ENCODE data around the gene HS3ST2.
"Not testable (repeated sequence)": the region's sequence is repeated elsewhere in the genome, so short reads cannot be mapped to it uniquely, and the experiment has no call there.

HS3ST2 gene

DNA sequence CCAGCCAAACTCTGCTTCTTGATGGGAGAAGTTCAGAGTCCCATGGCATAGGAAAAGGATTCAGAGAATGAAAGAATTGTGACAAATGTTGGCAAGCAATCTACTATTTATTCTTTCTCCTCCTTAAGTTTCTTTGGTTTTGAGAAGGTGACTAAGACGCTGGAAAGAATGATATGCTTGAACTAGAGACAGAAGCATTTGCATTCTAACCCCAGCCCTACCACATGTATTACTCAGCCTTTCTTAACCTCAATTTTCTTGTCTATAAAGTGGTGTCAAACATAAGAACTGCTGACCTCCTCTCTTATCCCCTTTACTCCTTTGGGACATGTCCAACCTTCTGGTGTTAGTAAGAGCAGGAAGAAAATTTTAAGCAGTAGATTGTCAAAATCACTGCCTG lies 124.7 kb downstream of the HS3ST2 start:
- no peak for DNase-seq

- not testable (repeated sequence) for DNase-seq
These were observed 125.9 kb downstream of the HS3ST2 start for GRCh38 chr16:22939744-22940363.

- DNase-seq = no peak
These were observed 128.1 kb downstream of the HS3ST2 start for GRCh38 chr16:22941970-22942501.

DNA sequence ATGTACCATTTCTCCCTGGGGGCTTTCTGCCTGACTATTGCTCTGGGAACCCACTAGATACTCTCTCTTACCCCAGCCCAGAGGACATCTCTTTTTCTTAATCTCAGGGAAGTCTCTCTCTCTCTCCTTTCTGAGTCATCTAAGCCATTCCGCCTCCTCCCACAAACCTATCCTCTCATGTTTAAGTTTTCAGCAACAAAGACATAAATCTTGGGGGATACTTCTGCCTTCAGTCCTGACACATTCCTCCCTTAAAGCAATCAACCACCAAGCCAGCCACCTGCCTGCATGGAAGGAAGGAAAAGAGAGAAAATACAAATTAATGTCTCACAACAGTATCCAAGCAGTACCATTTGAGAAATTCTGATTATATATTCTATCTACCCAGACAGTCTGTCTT lies 128.8 kb downstream of the HS3ST2 start:
- DNase-seq = no peak

GRCh38 chr16:22945361-22945760 lies 131.4 kb downstream of the HS3ST2 start:
- no peak for DNase-seq

GRCh38 chr16:22946433-22946832 lies 132.5 kb downstream of the HS3ST2 start:
- no peak for DNase-seq

GRCh38 chr16:22948058-22948602 lies 134.2 kb downstream of the HS3ST2 start:
- DNase-seq = no peak

GRCh38 chr16:22948603-22949368 lies 134.8 kb downstream of the HS3ST2 start:
- peak; percentile 24 for DNase-seq

- DNase-seq = no peak
These were observed 141.6 kb downstream of the HS3ST2 start for GRCh38 chr16:22955461-22956070.

DNA sequence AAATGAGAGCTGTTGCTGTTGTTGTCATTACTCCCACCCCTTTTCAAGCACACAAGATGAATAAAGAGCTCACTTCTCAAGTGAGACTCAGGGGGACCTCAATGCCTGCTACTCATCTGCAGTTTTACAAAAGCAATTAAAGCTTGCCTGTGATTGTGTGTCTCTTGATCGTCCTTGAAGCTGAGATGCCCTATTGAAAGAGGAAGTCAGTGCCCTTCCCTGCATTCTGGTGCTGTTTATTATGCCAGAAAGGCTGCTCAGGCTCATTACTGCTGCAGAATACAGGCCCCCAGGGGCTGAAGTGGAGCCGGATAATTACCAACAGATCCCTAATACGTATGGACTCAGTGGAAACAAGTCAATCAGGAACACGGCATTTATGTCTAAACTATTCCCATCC lies 147.2 kb downstream of the HS3ST2 start:
- DNase-seq = no peak

GRCh38 chr16:22962905-22963304 lies 148.9 kb downstream of the HS3ST2 start:
- no peak for DNase-seq

Measured in NCI-H1694 treated with DMSO at 0.1 percent for 48 hours (cell line).